Measurements from ENCODE around the gene CPNE7.

DNA sequence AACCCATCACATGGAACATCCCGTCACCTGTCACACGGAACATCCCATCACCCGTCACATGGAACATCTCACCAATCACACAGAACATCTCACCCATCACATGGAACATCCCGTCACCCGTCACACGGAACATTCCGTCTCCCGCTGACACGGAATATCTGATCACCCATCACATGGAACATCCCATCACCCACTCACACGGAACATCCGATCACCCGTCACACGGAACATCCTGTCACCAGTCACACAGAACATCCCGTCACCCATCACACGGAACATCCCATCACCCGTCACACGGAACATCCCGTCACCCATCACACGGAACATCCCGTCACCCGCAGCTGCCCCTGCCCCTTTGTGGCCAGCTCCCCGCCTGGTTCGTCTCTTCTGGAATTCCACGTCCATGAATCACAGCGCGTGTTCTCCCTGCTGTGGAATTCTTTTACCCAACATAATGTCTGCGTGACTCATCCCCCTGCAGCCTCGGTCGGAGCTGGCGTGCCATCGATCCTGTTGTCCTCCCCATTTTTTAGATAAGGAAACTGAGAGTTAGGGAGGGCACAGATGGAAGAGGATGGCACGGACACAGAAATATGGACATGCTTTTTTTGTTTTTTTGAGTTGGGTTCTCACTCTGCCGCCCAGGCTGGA, 5.6 kb downstream of the CPNE7 start:
- TF ChIP-seq POLR2AphosphoS5 (IDR thresholded peaks at IDR 0.05; ENCODE audit: low read depth) (no peak), SPI1 (IDR thresholded peaks at IDR 0.05; ENCODE audit: borderline replicate concordance, low read depth) (no peak), GABPA (IDR thresholded peaks at IDR 0.05; ENCODE audit: low read depth) (no peak)
- TF ChIP-seq, protein P1, sequence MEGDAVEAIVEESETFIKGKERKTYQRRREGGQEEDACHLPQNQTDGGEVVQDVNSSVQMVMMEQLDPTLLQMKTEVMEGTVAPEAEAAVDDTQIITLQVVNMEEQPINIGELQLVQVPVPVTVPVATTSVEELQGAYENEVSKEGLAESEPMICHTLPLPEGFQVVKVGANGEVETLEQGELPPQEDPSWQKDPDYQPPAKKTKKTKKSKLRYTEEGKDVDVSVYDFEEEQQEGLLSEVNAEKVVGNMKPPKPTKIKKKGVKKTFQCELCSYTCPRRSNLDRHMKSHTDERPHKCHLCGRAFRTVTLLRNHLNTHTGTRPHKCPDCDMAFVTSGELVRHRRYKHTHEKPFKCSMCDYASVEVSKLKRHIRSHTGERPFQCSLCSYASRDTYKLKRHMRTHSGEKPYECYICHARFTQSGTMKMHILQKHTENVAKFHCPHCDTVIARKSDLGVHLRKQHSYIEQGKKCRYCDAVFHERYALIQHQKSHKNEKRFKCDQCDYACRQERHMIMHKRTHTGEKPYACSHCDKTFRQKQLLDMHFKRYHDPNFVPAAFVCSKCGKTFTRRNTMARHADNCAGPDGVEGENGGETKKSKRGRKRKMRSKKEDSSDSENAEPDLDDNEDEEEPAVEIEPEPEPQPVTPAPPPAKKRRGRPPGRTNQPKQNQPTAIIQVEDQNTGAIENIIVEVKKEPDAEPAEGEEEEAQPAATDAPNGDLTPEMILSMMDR (IDR thresholded peaks at IDR 0.05; ENCODE audit: insufficient read depth, low read length): no peak
- TF ChIP-seq, protein P2, sequence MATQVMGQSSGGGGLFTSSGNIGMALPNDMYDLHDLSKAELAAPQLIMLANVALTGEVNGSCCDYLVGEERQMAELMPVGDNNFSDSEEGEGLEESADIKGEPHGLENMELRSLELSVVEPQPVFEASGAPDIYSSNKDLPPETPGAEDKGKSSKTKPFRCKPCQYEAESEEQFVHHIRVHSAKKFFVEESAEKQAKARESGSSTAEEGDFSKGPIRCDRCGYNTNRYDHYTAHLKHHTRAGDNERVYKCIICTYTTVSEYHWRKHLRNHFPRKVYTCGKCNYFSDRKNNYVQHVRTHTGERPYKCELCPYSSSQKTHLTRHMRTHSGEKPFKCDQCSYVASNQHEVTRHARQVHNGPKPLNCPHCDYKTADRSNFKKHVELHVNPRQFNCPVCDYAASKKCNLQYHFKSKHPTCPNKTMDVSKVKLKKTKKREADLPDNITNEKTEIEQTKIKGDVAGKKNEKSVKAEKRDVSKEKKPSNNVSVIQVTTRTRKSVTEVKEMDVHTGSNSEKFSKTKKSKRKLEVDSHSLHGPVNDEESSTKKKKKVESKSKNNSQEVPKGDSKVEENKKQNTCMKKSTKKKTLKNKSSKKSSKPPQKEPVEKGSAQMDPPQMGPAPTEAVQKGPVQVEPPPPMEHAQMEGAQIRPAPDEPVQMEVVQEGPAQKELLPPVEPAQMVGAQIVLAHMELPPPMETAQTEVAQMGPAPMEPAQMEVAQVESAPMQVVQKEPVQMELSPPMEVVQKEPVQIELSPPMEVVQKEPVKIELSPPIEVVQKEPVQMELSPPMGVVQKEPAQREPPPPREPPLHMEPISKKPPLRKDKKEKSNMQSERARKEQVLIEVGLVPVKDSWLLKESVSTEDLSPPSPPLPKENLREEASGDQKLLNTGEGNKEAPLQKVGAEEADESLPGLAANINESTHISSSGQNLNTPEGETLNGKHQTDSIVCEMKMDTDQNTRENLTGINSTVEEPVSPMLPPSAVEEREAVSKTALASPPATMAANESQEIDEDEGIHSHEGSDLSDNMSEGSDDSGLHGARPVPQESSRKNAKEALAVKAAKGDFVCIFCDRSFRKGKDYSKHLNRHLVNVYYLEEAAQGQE (IDR thresholded peaks at IDR 0.05; ENCODE audit: insufficient replicate concordance, low read depth): no peak
